ENCODE data around the gene SLC22A31. TPM values are rescaled to one million over a fixed set of nuclear protein-coding genes. Genes with fewer than 3 reads are reported as not detected.

The SLC22A31 gene
- total RNA-seq, 1 experiment from 2014 or later: 8.4 TPM

DNA sequence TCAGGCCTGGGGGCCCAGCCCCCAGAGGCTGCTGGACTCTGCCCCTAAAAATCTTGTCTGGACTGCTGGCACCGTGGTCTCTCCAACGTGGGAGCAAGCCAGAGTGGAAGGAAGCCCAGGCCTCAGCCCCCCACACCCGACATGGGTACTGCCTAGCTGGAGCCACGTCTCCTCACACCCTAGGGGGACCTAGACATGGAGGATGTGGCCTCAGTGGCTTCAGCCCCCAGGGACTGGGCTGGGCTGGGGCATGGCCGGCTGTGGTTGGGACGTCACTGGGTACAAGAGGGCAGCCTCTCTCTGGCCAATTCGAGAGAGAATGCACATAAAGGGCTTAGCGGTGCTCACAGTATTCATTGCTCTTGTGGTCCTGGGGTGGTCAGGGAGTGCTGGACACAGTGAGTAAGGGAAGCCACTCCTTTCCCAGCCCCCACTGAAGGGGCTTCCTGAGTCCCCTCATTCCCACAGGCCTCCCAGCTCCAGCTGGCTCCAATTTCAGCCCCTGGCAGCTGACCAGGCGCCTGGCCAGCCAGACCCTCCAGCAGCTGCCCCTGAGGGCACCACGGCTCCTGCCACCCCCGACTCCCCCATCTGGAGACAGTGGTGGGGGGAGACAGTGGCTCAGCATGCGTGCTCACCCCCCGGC, 27.7 kb downstream of the SLC22A31 start:
- Histone ChIP-seq H3K4me3 (ENCODE audit: low read length) (no peak overlapping the region), H3K36me3 (ENCODE audit: low read depth, low read length) (no peaks in the 10 kb centered on the region), H3K27ac (ENCODE audit: low read length) (no peak overlapping the region), H3K4me1 (ENCODE audit: insufficient read depth, low read length) (peaks cover 9% of the 10 kb centered on the region; the same call in 1 of the 2 replicates), H3K27me3 (ENCODE audit: low read length) (no peaks in the 10 kb centered on the region), H3K9me3 (ENCODE audit: low read length) (no peaks in the 10 kb centered on the region), H2AFZ (ENCODE audit: low read length) (no peak overlapping the region), H3K9me2 (replicated peaks; ENCODE audit: low read length) (no peaks in the 10 kb centered on the region), H4K20me1 (ENCODE audit: low read length) (no peaks in the 10 kb centered on the region), H3K4me2 (ENCODE audit: low read length) (no peak overlapping the region), H3F3A (ENCODE audit: low read length, unreplicated experiment) (no peaks in the 10 kb centered on the region), H3K9ac (ENCODE audit: low read length) (no peak overlapping the region), H3K79me2 (ENCODE audit: low read length) (no peaks in the 10 kb centered on the region)
- no TSS peak for BruUV-seq (replicated peaks)
- ATAC-seq: no peak
- ChIA-PET CTCF (no interaction called here), POLR2A (ENCODE audit: unreplicated experiment) (no interaction called here)
- intact Hi-C loops (cut with micrococcal nuclease): no loop called here
- no peak for DNase-seq
- TF ChIP-seq EZH2phosphoT487 (IDR thresholded peaks at IDR 0.05; ENCODE audit: borderline replicate concordance, low read length): no peak
- TF ChIP-seq, protein P1, sequence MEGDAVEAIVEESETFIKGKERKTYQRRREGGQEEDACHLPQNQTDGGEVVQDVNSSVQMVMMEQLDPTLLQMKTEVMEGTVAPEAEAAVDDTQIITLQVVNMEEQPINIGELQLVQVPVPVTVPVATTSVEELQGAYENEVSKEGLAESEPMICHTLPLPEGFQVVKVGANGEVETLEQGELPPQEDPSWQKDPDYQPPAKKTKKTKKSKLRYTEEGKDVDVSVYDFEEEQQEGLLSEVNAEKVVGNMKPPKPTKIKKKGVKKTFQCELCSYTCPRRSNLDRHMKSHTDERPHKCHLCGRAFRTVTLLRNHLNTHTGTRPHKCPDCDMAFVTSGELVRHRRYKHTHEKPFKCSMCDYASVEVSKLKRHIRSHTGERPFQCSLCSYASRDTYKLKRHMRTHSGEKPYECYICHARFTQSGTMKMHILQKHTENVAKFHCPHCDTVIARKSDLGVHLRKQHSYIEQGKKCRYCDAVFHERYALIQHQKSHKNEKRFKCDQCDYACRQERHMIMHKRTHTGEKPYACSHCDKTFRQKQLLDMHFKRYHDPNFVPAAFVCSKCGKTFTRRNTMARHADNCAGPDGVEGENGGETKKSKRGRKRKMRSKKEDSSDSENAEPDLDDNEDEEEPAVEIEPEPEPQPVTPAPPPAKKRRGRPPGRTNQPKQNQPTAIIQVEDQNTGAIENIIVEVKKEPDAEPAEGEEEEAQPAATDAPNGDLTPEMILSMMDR (conservative IDR thresholded peaks at IDR 0.05; ENCODE audit: low read depth, low read length): no peak
- TF ChIP-seq EZH2 (IDR thresholded peaks at IDR 0.05; ENCODE audit: low read length, unreplicated experiment): no peak

DNA sequence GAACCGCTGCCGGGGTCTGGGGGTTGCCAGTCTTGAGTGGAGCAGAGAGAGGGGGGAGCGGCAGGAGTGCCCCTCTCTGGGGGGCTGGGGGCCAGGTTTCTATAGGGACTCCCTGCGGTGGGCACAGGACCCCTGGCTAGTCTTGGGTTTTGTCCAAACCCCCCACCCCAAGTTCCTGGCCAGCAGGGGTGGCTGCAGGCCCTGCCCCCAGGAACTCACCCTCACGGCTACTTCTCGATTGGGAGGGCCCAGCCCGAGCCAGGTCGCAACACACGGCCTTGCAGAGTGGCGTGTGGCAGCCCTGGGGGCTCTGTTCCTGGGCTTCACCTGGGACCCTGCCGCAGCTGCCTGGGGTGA, 28.2 kb downstream of the SLC22A31 start:
- ChIA-PET POLR2A (ENCODE audit: unreplicated experiment) (no interaction called here), CTCF (no interaction called here)
- Histone ChIP-seq H3K9ac (ENCODE audit: low read length) (no peak overlapping the region), H3K27ac (ENCODE audit: low read length) (no peak overlapping the region), H3K79me2 (ENCODE audit: low read length) (no peaks in the 10 kb centered on the region), H4K20me1 (ENCODE audit: low read length) (no peaks in the 10 kb centered on the region), H3F3A (ENCODE audit: low read length, unreplicated experiment) (no peaks in the 10 kb centered on the region), H2AFZ (ENCODE audit: low read length) (no peak overlapping the region), H3K27me3 (ENCODE audit: low read length) (no peaks in the 10 kb centered on the region), H3K4me1 (ENCODE audit: insufficient read depth, low read length) (peaks cover 9% of the 10 kb centered on the region; the same call in 1 of the 2 replicates), H3K9me3 (ENCODE audit: low read length) (no peaks in the 10 kb centered on the region), H3K4me3 (ENCODE audit: low read length) (peak overlapping the region; percentile 53; the same call in 1 of the 2 replicates), H3K9me2 (replicated peaks; ENCODE audit: low read length) (no peaks in the 10 kb centered on the region), H3K36me3 (ENCODE audit: low read depth, low read length) (no peaks in the 10 kb centered on the region), H3K4me2 (ENCODE audit: low read length) (peak overlapping the region; percentile 72)
- ATAC-seq (no peak), DNase-seq (no peak)
- TF ChIP-seq EZH2 (IDR thresholded peaks at IDR 0.05; ENCODE audit: low read length, unreplicated experiment) (no peak), EZH2phosphoT487 (IDR thresholded peaks at IDR 0.05; ENCODE audit: borderline replicate concordance, low read length) (no peak)
- TF ChIP-seq, protein P1 (conservative IDR thresholded peaks at IDR 0.05; ENCODE audit: low read depth, low read length): no peak
- intact Hi-C loops (cut with micrococcal nuclease): no loop called here
- no TSS peak for BruUV-seq (replicated peaks)
